Measurements from ENCODE around the gene KCNN4. TPM values are rescaled to one million over a fixed set of nuclear protein-coding genes. Genes with fewer than 3 reads are reported as not detected.
"Not testable (repeated sequence)": the region's sequence is repeated elsewhere in the genome, so short reads cannot be mapped to it uniquely, and the experiment has no call there.

Gene KCNN4
- total RNA-seq = 183 and 185 TPM in 2 replicates

DNA sequence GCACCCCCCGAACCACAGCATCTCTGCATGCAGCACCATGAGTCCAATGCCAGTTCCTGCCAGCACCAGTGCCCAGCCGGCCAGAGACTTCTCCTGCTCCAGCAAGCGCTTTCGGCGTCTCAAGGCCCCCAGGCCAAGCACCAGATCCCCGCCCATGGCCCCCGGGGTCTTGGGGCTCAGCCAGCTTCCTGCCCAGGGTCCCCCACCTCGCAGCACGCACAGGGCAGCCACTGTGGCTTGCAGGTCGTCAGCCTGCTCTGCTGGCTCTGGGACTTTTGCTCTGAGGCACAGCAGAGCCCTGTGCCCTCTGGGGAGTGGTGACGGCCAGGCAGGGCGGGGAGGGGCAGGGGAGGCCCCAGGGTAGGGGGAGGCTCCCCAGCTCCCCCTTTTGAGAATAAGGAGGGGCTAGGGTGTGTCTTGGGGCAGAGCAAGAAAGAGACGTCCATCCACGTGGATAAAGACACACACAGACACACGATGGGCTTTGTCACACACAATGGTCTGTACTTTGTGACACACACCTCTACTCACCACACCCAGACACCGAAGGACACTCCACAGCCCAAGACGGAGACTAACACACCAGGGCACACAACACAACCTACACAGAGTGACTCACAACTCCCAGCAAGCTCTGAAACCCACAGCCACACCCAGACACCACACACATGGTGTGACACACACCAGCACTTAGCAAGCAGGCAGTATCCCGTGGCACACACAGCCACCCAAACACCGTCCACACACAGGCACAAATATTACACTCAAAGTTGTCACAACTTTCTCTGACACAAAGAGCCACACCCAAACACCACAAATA is at the start of gene KCNN4:
KCNN4 (minus strand) TSS at position 268 of the 820 bp plus-strand sequence; CDS start at position 156, 112 bp downstream.
- peaks cover 78% of the 10 kb centered on the region for H3K4me1 Mint-ChIP-seq (ENCODE audit: low read depth)
- peak; percentile 59 for DNase-seq (ENCODE audit: low spot score)
- peak within 1 kb of the TSS; percentile 85 for H3K4me3 Mint-ChIP-seq
- H3K27me3 Mint-ChIP-seq (ENCODE audit: insufficient read depth) = no peaks in the 10 kb centered on the region
- peaks cover 26% of the 10 kb centered on the region for H3K36me3 Mint-ChIP-seq (ENCODE audit: low read depth)
- H3K27ac Mint-ChIP-seq = peak within 1 kb of the TSS; percentile 97
- intact Hi-C loops (cut with micrococcal nuclease) = loop anchor here (1.0 kb wide), 5 partner anchors 16 to 113 kb away; partner anchors contain the start of gene SMG9
- H3K9me3 Mint-ChIP-seq = no peaks in the 10 kb centered on the region

GRCh38 chr19:43826787-43827754 is 46.3 kb upstream of the KCNN4 start, which contains the start of gene ZNF283:
Gene ZNF283, plus strand, starts transcription at chr19:43827321. Its CDS starts 6,184 bp downstream, at chr19:43833505.
- Mint-ChIP-seq H3K36me3 (ENCODE audit: low read depth) (peaks cover 22% of the 10 kb centered on the region), H3K27ac (peak within 1 kb of the TSS; percentile 68), H3K4me1 (ENCODE audit: low read depth) (peaks cover 19% of the 10 kb centered on the region), H3K9me3 (peaks cover 35% of the 10 kb centered on the region), H3K4me3 (peak within 1 kb of the TSS; percentile 86), H3K27me3 (ENCODE audit: insufficient read depth) (peaks cover 11% of the 10 kb centered on the region)
- peak; percentile 77 for DNase-seq (ENCODE audit: low spot score)
- intact Hi-C loops (cut with micrococcal nuclease) = loop anchor here (1.0 to 10.0 kb wide), 13 partner anchors 73 to 674 kb away; partner anchors contain the start of genes SMG9, ZNF155, ZNF180 and ZNF221

DNA sequence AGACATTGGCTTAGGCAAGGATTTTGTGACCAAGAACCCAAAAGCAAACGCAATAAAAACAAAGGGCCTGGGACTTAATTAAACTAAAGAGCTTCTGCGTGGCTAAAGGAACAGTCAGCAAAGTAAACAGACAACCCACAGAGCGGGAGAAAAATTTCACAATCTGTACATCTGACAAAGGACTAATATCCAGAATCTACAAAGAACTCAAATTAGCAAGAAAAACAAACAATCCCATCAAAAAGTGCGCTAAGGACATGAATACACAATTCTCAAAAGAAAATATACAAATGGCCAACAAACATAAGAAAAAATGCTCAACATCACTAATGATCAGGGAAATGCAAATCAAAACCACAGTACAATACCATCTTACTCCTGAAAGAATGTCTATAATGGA is 43.8 kb upstream of the KCNN4 start:
- peaks cover 29% of the 10 kb centered on the region for H3K4me1 Mint-ChIP-seq (ENCODE audit: low read depth)
- peaks cover 20% of the 10 kb centered on the region for H3K27me3 Mint-ChIP-seq (ENCODE audit: insufficient read depth)
- peaks cover 14% of the 10 kb centered on the region for H3K36me3 Mint-ChIP-seq (ENCODE audit: low read depth)
- DNase-seq (ENCODE audit: low spot score); H3K27ac Mint-ChIP-seq; H3K4me3 Mint-ChIP-seq: not testable (repeated sequence)
- intact Hi-C loops (cut with micrococcal nuclease) = loop anchor here (10.0 kb wide), 1 partner anchor 340 kb away; the partner anchor contains the start of gene ZNF226
- H3K9me3 Mint-ChIP-seq = peaks cover 31% of the 10 kb centered on the region

DNA sequence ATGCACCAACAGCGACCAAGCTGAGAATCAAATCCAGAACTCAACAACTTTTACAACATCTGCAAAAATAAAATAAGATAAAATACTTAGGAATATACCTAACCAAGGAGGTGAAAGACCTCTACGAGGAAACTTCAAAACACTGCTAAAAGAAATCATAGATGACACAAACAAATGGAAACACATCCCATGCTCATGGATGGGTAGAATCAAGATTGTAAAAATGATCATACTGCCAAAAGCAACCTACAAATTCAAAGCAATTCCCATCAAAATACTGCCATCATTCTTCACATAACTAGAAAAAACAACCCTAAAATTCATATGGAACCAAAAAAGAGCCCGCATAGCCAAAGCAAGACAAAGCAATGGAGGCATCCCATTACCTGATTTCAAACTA is 43.1 kb upstream of the KCNN4 start:
- H3K4me3 Mint-ChIP-seq; H3K27ac Mint-ChIP-seq; H3K36me3 Mint-ChIP-seq (ENCODE audit: low read depth); DNase-seq (ENCODE audit: low spot score): not testable (repeated sequence)
- H3K27me3 Mint-ChIP-seq (ENCODE audit: insufficient read depth) = peaks cover 21% of the 10 kb centered on the region
- peaks cover 36% of the 10 kb centered on the region for H3K9me3 Mint-ChIP-seq
- intact Hi-C loops (cut with micrococcal nuclease) = loop anchor here (10.0 kb wide), 1 partner anchor 341 kb away; the partner anchor contains the start of gene ZNF226
- peaks cover 29% of the 10 kb centered on the region for H3K4me1 Mint-ChIP-seq (ENCODE audit: low read depth)

- Mint-ChIP-seq H3K27ac (no peak overlapping the region), H3K9me3 (peaks cover 36% of the 10 kb centered on the region), H3K27me3 (ENCODE audit: insufficient read depth) (peaks cover 26% of the 10 kb centered on the region), H3K4me3 (peak overlapping the region; percentile 82), H3K36me3 (ENCODE audit: low read depth) (no peaks in the 10 kb centered on the region), H3K4me1 (ENCODE audit: low read depth) (peaks cover 10% of the 10 kb centered on the region)
- intact Hi-C loops (cut with micrococcal nuclease) = loop anchor here (10.0 kb wide), 1 partner anchor 344 kb away; the partner anchor contains the start of gene ZNF226
- DNase-seq (ENCODE audit: low spot score) = no peak
These were observed 40.1 kb upstream of the KCNN4 start for GRCh38 chr19:43820884-43821215.

DNA sequence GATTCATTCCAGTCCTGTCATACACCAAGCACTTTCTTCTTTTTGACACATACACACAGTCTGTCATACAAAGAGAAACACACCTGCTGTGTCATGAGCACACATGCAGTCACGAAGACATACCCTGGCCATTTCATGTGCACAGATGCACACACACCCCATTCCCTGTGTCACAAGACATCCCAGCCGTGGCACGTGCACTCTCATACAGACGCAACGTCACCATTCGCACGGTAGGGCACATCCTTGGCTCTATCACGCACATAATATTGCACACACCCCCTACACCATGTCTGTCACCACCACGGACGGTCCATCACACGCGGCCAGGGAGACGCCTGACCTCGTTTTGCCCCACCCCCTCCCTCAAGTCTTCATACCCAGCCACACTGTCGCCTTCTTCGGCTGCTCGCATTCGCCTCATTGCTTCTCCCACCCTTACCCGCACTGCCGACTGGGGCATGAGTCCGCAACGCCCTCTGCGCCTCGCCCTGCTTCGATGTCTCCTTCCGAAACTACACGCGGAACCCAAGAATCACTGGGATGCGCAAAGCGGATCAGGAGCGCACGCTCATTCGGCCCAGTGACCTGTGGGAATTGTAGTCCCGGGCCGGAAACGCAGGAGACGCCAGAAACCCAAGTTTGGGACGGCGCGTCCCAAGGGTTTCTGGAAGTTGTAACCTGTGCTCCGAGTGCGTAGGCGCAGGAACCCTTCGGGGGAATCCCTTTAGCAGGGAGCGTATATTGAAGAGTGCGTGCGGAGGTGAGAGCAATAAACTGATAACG is 39.5 kb upstream of the KCNN4 start:
- Mint-ChIP-seq H3K36me3 (ENCODE audit: low read depth) (no peaks in the 10 kb centered on the region), H3K4me1 (ENCODE audit: low read depth) (peaks cover 10% of the 10 kb centered on the region), H3K27ac (peak overlapping the region; percentile 47), H3K4me3 (peak overlapping the region; percentile 82), H3K9me3 (peaks cover 30% of the 10 kb centered on the region), H3K27me3 (ENCODE audit: insufficient read depth) (peaks cover 26% of the 10 kb centered on the region)
- no peak for DNase-seq (ENCODE audit: low spot score)
- intact Hi-C loops (cut with micrococcal nuclease) = loop anchor here (10.0 kb wide), 1 partner anchor 345 kb away; the partner anchor contains the start of gene ZNF226

GRCh38 chr19:43818500-43818899 is 37.7 kb upstream of the KCNN4 start:
- no peak overlapping the region for H3K27ac Mint-ChIP-seq
- H3K27me3 Mint-ChIP-seq (ENCODE audit: insufficient read depth) = peaks cover 20% of the 10 kb centered on the region
- peaks cover 21% of the 10 kb centered on the region for H3K9me3 Mint-ChIP-seq
- no peaks in the 10 kb centered on the region for H3K36me3 Mint-ChIP-seq (ENCODE audit: low read depth)
- no peak for DNase-seq (ENCODE audit: low spot score)
- H3K4me3 Mint-ChIP-seq = no peak overlapping the region
- peaks cover 10% of the 10 kb centered on the region for H3K4me1 Mint-ChIP-seq (ENCODE audit: low read depth)
- intact Hi-C loops (cut with micrococcal nuclease) = no loop called here

GRCh38 chr19:43817454-43817853 is 36.7 kb upstream of the KCNN4 start:
- Mint-ChIP-seq H3K27me3 (ENCODE audit: insufficient read depth) (peaks cover 15% of the 10 kb centered on the region), H3K9me3 (peaks cover 16% of the 10 kb centered on the region)
- H3K36me3 Mint-ChIP-seq (ENCODE audit: low read depth); H3K4me3 Mint-ChIP-seq; H3K27ac Mint-ChIP-seq; DNase-seq (ENCODE audit: low spot score); H3K4me1 Mint-ChIP-seq (ENCODE audit: low read depth); intact Hi-C loops (cut with micrococcal nuclease): not testable (repeated sequence)

DNA sequence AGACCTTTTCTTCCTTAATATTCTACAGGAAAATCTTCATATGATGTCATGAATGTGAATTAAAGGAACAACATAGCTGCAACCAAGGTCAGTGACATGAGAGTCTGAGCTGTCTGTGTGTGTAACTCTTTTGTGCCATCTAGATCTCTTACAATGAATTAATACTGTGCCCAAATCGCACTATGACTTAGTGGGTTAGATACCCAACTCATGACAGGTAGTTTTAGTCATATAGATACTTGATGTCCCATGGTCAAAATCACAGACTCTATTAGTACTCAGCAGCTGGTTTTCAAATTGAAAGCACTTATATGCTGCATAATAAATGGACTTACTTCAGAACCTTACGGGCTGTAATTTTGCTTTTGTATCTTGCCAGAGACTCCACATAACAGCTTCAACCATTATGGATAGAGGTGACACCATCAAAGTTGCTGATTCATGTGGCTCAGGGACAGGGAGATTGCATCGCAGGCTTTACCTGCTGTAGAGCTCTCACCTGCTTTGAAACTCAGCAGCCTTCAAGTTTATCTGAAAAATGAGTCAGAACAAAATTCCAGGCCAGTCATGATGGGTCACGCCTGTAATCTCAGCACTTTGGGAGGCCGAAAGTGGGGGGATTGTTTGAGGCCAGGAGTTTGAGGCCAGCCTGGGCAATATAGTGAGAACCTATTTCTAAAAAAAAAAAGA is 34.0 kb upstream of the KCNN4 start:
- intact Hi-C loops (cut with micrococcal nuclease) = no loop called here
- Mint-ChIP-seq H3K36me3 (ENCODE audit: low read depth) (no peaks in the 10 kb centered on the region), H3K9me3 (peaks cover 16% of the 10 kb centered on the region), H3K27me3 (ENCODE audit: insufficient read depth) (peaks cover 16% of the 10 kb centered on the region), H3K4me3 (no peak overlapping the region), H3K4me1 (ENCODE audit: low read depth) (no peaks in the 10 kb centered on the region), H3K27ac (no peak overlapping the region)
- no peak for DNase-seq (ENCODE audit: low spot score)

DNA sequence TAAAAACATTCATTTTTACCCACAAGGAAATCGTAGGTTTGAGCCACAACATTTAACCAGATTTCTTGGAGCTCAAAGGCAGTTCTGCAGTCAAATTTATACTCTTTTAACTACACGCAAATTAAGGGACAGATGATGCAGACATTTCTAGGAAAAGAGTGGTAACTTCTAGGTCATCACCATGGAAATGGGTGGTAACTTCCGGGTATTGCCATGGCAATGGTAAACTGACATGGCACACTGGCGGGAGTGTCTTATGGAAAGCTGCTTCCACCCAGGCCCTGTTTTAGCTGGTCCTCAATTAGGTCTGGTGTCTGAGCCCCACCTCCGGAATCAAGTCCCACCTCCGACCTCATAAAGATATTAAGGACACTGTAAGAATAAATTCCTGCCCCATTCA is 31.9 kb upstream of the KCNN4 start:
- H3K27me3 Mint-ChIP-seq (ENCODE audit: insufficient read depth) = peaks cover 11% of the 10 kb centered on the region
- H3K27ac Mint-ChIP-seq = no peak overlapping the region
- H3K4me3 Mint-ChIP-seq = no peak overlapping the region

DNA sequence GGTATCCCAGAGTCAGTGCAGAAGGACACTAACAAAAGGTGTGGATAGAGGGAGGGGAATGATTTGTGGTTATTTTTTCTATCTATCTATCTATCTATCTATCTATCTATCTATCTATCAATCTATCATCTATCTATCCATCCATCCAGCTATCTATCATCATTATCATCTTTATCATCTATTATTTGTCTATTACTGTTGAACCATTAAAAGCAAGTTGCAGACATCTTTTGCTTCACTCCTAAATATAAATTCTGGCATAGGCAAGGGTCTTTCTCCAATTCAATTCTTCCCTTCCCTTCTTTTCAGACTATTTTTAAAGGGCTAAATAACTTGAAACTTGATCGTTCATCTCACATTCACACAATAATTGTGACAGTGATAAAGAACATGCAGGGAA is 31.5 kb upstream of the KCNN4 start:
- Mint-ChIP-seq H3K4me1 (ENCODE audit: low read depth) (no peaks in the 10 kb centered on the region), H3K27me3 (ENCODE audit: insufficient read depth) (peaks cover 11% of the 10 kb centered on the region), H3K27ac (no peak overlapping the region), H3K36me3 (ENCODE audit: low read depth) (no peaks in the 10 kb centered on the region), H3K4me3 (no peak overlapping the region), H3K9me3 (peaks cover 4% of the 10 kb centered on the region)
- intact Hi-C loops (cut with micrococcal nuclease) = no loop called here
- DNase-seq (ENCODE audit: low spot score) = no peak

More for the DNA sequence above, 31.9 kb upstream of the KCNN4 start:
- Mint-ChIP-seq H3K36me3 (ENCODE audit: low read depth) (no peaks in the 10 kb centered on the region), H3K4me1 (ENCODE audit: low read depth) (no peaks in the 10 kb centered on the region), H3K9me3 (peaks cover 4% of the 10 kb centered on the region)
- intact Hi-C loops (cut with micrococcal nuclease) = no loop called here
- no peak for DNase-seq (ENCODE audit: low spot score)
